Measurements from ENCODE around the gene RRP1.
"Not testable (repeated sequence)": the region's sequence is repeated elsewhere in the genome, so short reads cannot be mapped to it uniquely, and the experiment has no call there.

Gene RRP1

GRCh38 chr21:43835861-43836260 is 46.5 kb downstream of the RRP1 start:
- DNase-seq (ENCODE audit: low read depth in 4 of 4, low spot score in 1 of 4), result no peak

- DNase-seq (ENCODE audit: low read depth in 4 of 4, low spot score in 1 of 4), result no peak
These were observed 47.2 kb downstream of the RRP1 start for GRCh38 chr21:43836616-43837015.

GRCh38 chr21:43840259-43840658 is 50.9 kb downstream of the RRP1 start:
- no peak for DNase-seq (ENCODE audit: low read depth in 4 of 4, low spot score in 1 of 4)

GRCh38 chr21:43842742-43843141 is 53.4 kb downstream of the RRP1 start:
- DNase-seq (ENCODE audit: low read depth in 4 of 4, low spot score in 1 of 4), result no peak

GRCh38 chr21:43844906-43845305 is 55.5 kb downstream of the RRP1 start:
- not testable (repeated sequence) for DNase-seq (ENCODE audit: low read depth in 4 of 4, low spot score in 1 of 4)

- DNase-seq (ENCODE audit: low read depth in 4 of 4, low spot score in 1 of 4), result no peak
These were observed 56.0 kb downstream of the RRP1 start for GRCh38 chr21:43845386-43845785.

GRCh38 chr21:43846430-43846829 is 57.1 kb downstream of the RRP1 start:
- DNase-seq (ENCODE audit: low read depth in 4 of 4, low spot score in 1 of 4), result no peak

- no peak for DNase-seq (ENCODE audit: low read depth in 4 of 4, low spot score in 1 of 4)
These were observed 57.9 kb downstream of the RRP1 start for GRCh38 chr21:43847301-43847700.

GRCh38 chr21:43848771-43849170 is 59.4 kb downstream of the RRP1 start:
- DNase-seq (ENCODE audit: low read depth in 4 of 4, low spot score in 1 of 4), result no peak

- DNase-seq (ENCODE audit: low read depth in 4 of 4, low spot score in 1 of 4), result no peak
These were observed 60.3 kb downstream of the RRP1 start for GRCh38 chr21:43849532-43850299.

GRCh38 chr21:43850728-43851295 is 61.4 kb downstream of the RRP1 start:
- no peak for DNase-seq (ENCODE audit: low read depth in 4 of 4, low spot score in 1 of 4)

GRCh38 chr21:43851593-43851992 is 62.2 kb downstream of the RRP1 start:
- no peak for DNase-seq (ENCODE audit: low read depth in 4 of 4, low spot score in 1 of 4)

GRCh38 chr21:43853851-43854772 is 64.7 kb downstream of the RRP1 start:
- DNase-seq (ENCODE audit: low read depth in 4 of 4, low spot score in 1 of 4), result no peak
